ENCODE results near the gene MRPS31. TPM values are rescaled to one million over a fixed set of nuclear protein-coding genes. Genes with fewer than 3 reads are reported as not detected.

MRPS31 gene
- total RNA-seq, 1 donor from 2014 or later: 15.1 TPM

GRCh38 chr13:40776681-40777165 lies 5.7 kb upstream of the MRPS31 start:
- Histone ChIP-seq H3K27ac (ENCODE audit: low read depth, low read length) (no peak overlapping the region), H3K27me3 (ENCODE audit: insufficient read depth, low read length) (no peaks in the 10 kb centered on the region), H3K79me2 (ENCODE audit: insufficient read depth, low read length) (no peaks in the 10 kb centered on the region), H3K9ac (ENCODE audit: low read length) (no peak overlapping the region), H2AFZ (ENCODE audit: low read depth, low read length) (peak overlapping the region; percentile 11), H3K4me2 (ENCODE audit: low read length) (peak overlapping the region; percentile 70), H4K20me1 (ENCODE audit: insufficient read depth, low read length) (no peaks in the 10 kb centered on the region), H3K4me1 (ENCODE audit: insufficient read depth, low read length) (peaks cover 8% of the 10 kb centered on the region), H3K36me3 (ENCODE audit: insufficient read depth, low read length) (no peaks in the 10 kb centered on the region), H3K4me3 (ENCODE audit: insufficient read depth, low read depth, low read length) (no peak overlapping the region), H3K9me3 (ENCODE audit: insufficient read depth, low read depth, low read length) (no peaks in the 10 kb centered on the region)
- H3K4me1 Mint-ChIP-seq (ENCODE audit: low read depth, unreplicated experiment): peaks cover 7% of the 10 kb centered on the region
- H3K27ac Mint-ChIP-seq (ENCODE audit: unreplicated experiment): no peak overlapping the region
- no peak overlapping the region for H3K4me3 Mint-ChIP-seq (ENCODE audit: unreplicated experiment)
- H3K9me3 Mint-ChIP-seq (ENCODE audit: unreplicated experiment): no peaks in the 10 kb centered on the region
- H3K36me3 Mint-ChIP-seq (ENCODE audit: low read depth, unreplicated experiment): no peaks in the 10 kb centered on the region
- no peak for TF ChIP-seq EZH2 (IDR thresholded peaks at IDR 0.05; ENCODE audit: insufficient read depth, low read length)
- TF ChIP-seq CTCF (IDR thresholded peaks at IDR 0.05; ENCODE audit: insufficient read depth, low read depth, low read length): no peak
- peak; percentile 66 for DNase-seq (ENCODE audit: low read depth)
- H3K27me3 Mint-ChIP-seq (ENCODE audit: low read depth, unreplicated experiment): no peaks in the 10 kb centered on the region
- FAIRE-seq: no peak

GRCh38 chr13:40776232-40776631 lies 5.2 kb upstream of the MRPS31 start:
- Histone ChIP-seq H3K9ac (ENCODE audit: low read length) (no peak overlapping the region), H2AFZ (ENCODE audit: low read depth, low read length) (no peak overlapping the region), H3K4me3 (ENCODE audit: insufficient read depth, low read depth, low read length) (no peak overlapping the region), H3K27ac (ENCODE audit: low read depth, low read length) (no peak overlapping the region), H3K27me3 (ENCODE audit: insufficient read depth, low read length) (no peaks in the 10 kb centered on the region), H4K20me1 (ENCODE audit: insufficient read depth, low read length) (no peaks in the 10 kb centered on the region), H3K79me2 (ENCODE audit: insufficient read depth, low read length) (no peaks in the 10 kb centered on the region), H3K4me2 (ENCODE audit: low read length) (peak overlapping the region; percentile 70), H3K9me3 (ENCODE audit: insufficient read depth, low read depth, low read length) (no peaks in the 10 kb centered on the region), H3K4me1 (ENCODE audit: insufficient read depth, low read length) (peaks cover 8% of the 10 kb centered on the region), H3K36me3 (ENCODE audit: insufficient read depth, low read length) (no peaks in the 10 kb centered on the region)
- DNase-seq (ENCODE audit: low read depth) (no peak), FAIRE-seq (no peak)
- no peak for TF ChIP-seq EZH2 (IDR thresholded peaks at IDR 0.05; ENCODE audit: insufficient read depth, low read length)
- peaks cover 7% of the 10 kb centered on the region for H3K4me1 Mint-ChIP-seq (ENCODE audit: low read depth, unreplicated experiment)
- H3K9me3 Mint-ChIP-seq (ENCODE audit: unreplicated experiment): no peaks in the 10 kb centered on the region
- H3K27me3 Mint-ChIP-seq (ENCODE audit: low read depth, unreplicated experiment): no peaks in the 10 kb centered on the region
- H3K4me3 Mint-ChIP-seq (ENCODE audit: unreplicated experiment): no peak overlapping the region
- H3K36me3 Mint-ChIP-seq (ENCODE audit: low read depth, unreplicated experiment): no peaks in the 10 kb centered on the region
- no peak overlapping the region for H3K27ac Mint-ChIP-seq (ENCODE audit: unreplicated experiment)

- TF ChIP-seq CTCF (IDR thresholded peaks at IDR 0.05; ENCODE audit: insufficient read depth, low read depth, low read length) (no peak), EZH2 (IDR thresholded peaks at IDR 0.05; ENCODE audit: insufficient read depth, low read length) (no peak)
- FAIRE-seq: no peak
Observed at GRCh38 chr13:40774672-40775071, 3.7 kb upstream of the MRPS31 start.

More at GRCh38 chr13:40774672-40775071, 3.7 kb upstream of the MRPS31 start:
- Histone ChIP-seq H3K36me3 (ENCODE audit: insufficient read depth, low read length) (no peaks in the 10 kb centered on the region), H3K9me3 (ENCODE audit: insufficient read depth, low read depth, low read length) (no peaks in the 10 kb centered on the region), H4K20me1 (ENCODE audit: insufficient read depth, low read length) (no peaks in the 10 kb centered on the region), H3K79me2 (ENCODE audit: insufficient read depth, low read length) (peaks cover 13% of the 10 kb centered on the region), H3K27ac (ENCODE audit: low read depth, low read length) (no peak overlapping the region), H3K4me1 (ENCODE audit: insufficient read depth, low read length) (peaks cover 14% of the 10 kb centered on the region), H2AFZ (ENCODE audit: low read depth, low read length) (no peak overlapping the region), H3K4me2 (ENCODE audit: low read length) (no peak overlapping the region), H3K4me3 (ENCODE audit: insufficient read depth, low read depth, low read length) (no peak overlapping the region), H3K27me3 (ENCODE audit: insufficient read depth, low read length) (no peaks in the 10 kb centered on the region), H3K9ac (ENCODE audit: low read length) (no peak overlapping the region)
- Mint-ChIP-seq H3K27me3 (ENCODE audit: low read depth, unreplicated experiment) (no peaks in the 10 kb centered on the region), H3K4me3 (ENCODE audit: unreplicated experiment) (no peak overlapping the region), H3K36me3 (ENCODE audit: low read depth, unreplicated experiment) (no peaks in the 10 kb centered on the region), H3K27ac (ENCODE audit: unreplicated experiment) (no peak overlapping the region), H3K9me3 (ENCODE audit: unreplicated experiment) (no peaks in the 10 kb centered on the region), H3K4me1 (ENCODE audit: low read depth, unreplicated experiment) (peaks cover 11% of the 10 kb centered on the region)
- DNase-seq (ENCODE audit: low read depth): no peak

Data from astrocyte (in vitro differentiated cells and primary cell).